ENCODE data around the gene CDH15. TPM values are rescaled to one million over a fixed set of nuclear protein-coding genes. Genes with fewer than 3 reads are reported as not detected.

CDH15 gene
- total and polyA plus RNA-seq, 9 of the 15 experiments (the other 6 are each of a cell fraction or from before 2014, with no cell fraction given), result 0.07 to 0.18 TPM; not detected in 7

DNA sequence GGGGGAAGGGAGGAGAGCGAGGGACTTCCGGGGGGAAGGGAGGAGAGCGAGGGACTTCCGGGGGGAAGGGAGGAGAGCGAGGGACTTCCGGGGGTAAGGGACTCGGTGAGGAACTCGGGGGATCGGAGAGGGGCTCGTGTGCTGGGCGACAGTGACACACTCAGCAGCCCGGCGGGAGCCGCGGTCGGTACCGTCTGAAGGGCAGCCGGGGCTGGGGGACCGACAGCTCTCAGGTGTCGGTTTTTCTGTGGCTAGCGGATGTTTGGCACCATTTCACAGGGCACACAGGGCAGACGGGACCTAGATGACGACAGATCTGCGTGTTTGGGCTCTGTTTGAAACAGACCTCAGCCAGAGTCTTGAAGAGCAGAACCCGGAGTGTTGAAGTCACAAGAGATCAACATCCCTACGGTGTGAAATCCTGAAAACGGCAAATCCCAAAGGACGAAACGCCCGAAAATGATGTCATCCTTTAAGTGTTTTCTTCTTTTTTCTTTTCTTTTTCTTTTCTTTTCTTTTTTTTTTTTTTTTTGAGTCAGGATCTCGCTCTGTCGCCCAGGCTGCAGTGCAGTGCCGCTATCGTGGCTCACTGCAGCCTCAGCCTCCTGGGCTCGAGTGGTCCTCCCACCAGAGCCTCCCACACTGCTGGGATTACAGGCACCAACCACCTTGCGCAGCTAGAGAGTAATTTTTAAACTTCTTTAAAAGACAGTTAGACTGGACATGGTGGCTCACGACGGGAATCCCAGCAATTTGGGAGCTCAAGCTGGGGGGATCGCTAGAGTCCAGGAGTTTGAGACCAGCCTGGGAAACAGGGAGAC is 69.8 kb downstream of the CDH15 start (continued):
- TF ChIP-seq ZNF436 (CRISPR knock-in tag; IDR thresholded peaks at IDR 0.05) (0 out of 2 replicates have a peak, but pooled peaks have one; percentile 29), NFATC3 (IDR thresholded peaks at IDR 0.05) (peak; percentile 69), SIN3B (IDR thresholded peaks at IDR 0.05; ENCODE audit: low read depth) (peak; percentile 85), NR2F6 (CRISPR knock-in tag; IDR thresholded peaks at IDR 0.05) (0 out of 2 replicates have a peak, but pooled peaks have one; percentile 67), HNRNPL (IDR thresholded peaks at IDR 0.05; ENCODE audit: low read depth, low read length) (no peak), ZNF143 (CRISPR knock-in tag; IDR thresholded peaks at IDR 0.05) (no peak), DMBX1 (CRISPR knock-in tag; IDR thresholded peaks at IDR 0.05; ENCODE audit: borderline replicate concordance) (0 out of 2 replicates have a peak, but pooled peaks have one; percentile 20), MTA3 (IDR thresholded peaks at IDR 0.05; ENCODE audit: borderline replicate concordance) (peak; percentile 36), DPF2 (IDR thresholded peaks at IDR 0.05) (0 out of 2 replicates have a peak, but pooled peaks have one; percentile 44), SREBF2 (CRISPR knock-in tag; IDR thresholded peaks at IDR 0.05) (no peak), KDM2B (CRISPR knock-in tag; IDR thresholded peaks at IDR 0.05) (no peak), MEF2D (tag; conservative IDR thresholded peaks at IDR 0.05; ENCODE audit: low read depth) (no peak), ZKSCAN3 (CRISPR knock-in tag; IDR thresholded peaks at IDR 0.05) (no peak), PTBP1 (IDR thresholded peaks at IDR 0.05; ENCODE audit: low read depth, low read length) (no peak), CAMTA2 (CRISPR knock-in tag; conservative IDR thresholded peaks at IDR 0.05) (no peak), TAF15 (IDR thresholded peaks at IDR 0.05; ENCODE audit: low read depth, low read length) (no peak), ETV5 (CRISPR knock-in tag; IDR thresholded peaks at IDR 0.05; ENCODE audit: low read depth) (peak; percentile 96), SMARCE1 (IDR thresholded peaks at IDR 0.05) (peak; percentile 62; the same call in 1 of the 2 replicates), NELFE (IDR thresholded peaks at IDR 0.05; ENCODE audit: insufficient read depth, insufficient read length) (no peak)
- TF ChIP-seq, protein P1, sequence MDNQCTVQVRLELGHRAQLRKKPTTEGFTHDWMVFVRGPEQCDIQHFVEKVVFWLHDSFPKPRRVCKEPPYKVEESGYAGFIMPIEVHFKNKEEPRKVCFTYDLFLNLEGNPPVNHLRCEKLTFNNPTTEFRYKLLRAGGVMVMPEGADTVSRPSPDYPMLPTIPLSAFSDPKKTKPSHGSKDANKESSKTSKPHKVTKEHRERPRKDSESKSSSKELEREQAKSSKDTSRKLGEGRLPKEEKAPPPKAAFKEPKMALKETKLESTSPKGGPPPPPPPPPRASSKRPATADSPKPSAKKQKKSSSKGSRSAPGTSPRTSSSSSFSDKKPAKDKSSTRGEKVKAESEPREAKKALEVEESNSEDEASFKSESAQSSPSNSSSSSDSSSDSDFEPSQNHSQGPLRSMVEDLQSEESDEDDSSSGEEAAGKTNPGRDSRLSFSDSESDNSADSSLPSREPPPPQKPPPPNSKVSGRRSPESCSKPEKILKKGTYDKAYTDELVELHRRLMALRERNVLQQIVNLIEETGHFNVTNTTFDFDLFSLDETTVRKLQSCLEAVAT (IDR thresholded peaks at IDR 0.05), result peak; percentile 26 to 63; a peak in 2 of 4 replicates
- TF ChIP-seq, protein P2, sequence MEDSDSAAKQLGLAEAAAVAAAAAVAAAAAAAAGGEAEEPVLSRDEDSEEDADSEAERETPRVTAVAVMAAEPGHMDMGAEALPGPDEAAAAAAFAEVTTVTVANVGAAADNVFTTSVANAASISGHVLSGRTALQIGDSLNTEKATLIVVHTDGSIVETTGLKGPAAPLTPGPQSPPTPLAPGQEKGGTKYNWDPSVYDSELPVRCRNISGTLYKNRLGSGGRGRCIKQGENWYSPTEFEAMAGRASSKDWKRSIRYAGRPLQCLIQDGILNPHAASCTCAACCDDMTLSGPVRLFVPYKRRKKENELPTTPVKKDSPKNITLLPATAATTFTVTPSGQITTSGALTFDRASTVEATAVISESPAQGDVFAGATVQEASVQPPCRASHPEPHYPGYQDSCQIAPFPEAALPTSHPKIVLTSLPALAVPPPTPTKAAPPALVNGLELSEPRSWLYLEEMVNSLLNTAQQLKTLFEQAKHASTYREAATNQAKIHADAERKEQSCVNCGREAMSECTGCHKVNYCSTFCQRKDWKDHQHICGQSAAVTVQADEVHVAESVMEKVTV (CRISPR knock-in tag; IDR thresholded peaks at IDR 0.05), result no peak
- TF ChIP-seq, protein P3, sequence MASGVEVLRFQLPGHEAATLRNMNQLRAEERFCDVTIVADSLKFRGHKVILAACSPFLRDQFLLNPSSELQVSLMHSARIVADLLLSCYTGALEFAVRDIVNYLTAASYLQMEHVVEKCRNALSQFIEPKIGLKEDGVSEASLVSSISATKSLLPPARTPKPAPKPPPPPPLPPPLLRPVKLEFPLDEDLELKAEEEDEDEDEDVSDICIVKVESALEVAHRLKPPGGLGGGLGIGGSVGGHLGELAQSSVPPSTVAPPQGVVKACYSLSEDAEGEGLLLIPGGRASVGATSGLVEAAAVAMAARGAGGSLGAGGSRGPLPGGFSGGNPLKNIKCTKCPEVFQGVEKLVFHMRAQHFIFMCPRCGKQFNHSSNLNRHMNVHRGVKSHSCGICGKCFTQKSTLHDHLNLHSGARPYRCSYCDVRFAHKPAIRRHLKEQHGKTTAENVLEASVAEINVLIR (CRISPR knock-in tag; IDR thresholded peaks at IDR 0.05), result no peak
- TF ChIP-seq, protein P4, sequence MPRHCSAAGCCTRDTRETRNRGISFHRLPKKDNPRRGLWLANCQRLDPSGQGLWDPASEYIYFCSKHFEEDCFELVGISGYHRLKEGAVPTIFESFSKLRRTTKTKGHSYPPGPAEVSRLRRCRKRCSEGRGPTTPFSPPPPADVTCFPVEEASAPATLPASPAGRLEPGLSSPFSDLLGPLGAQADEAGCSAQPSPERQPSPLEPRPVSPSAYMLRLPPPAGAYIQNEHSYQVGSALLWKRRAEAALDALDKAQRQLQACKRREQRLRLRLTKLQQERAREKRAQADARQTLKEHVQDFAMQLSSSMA (CRISPR knock-in tag; IDR thresholded peaks at IDR 0.05), result 0 out of 2 replicates have a peak, but pooled peaks have one; percentile 34
- TF ChIP-seq, protein P5, sequence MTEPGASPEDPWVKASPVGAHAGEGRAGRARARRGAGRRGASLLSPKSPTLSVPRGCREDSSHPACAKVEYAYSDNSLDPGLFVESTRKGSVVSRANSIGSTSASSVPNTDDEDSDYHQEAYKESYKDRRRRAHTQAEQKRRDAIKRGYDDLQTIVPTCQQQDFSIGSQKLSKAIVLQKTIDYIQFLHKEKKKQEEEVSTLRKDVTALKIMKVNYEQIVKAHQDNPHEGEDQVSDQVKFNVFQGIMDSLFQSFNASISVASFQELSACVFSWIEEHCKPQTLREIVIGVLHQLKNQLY (CRISPR knock-in tag; conservative IDR thresholded peaks at IDR 0.05), result 0 out of 4 replicates have a peak, but pooled peaks of 1 of the 2 experiments have one; percentile 36

Measured in K562 (cell line).